Prostate gland (tissue), 2 donors: ENCODE measurements around the gene CCDC102B.
"Not testable (repeated sequence)": the region's sequence is repeated elsewhere in the genome, so short reads cannot be mapped to it uniquely, and the experiment has no call there.

Source experiments
- POLR2AphosphoS5 ChIP-seq: sonication (generic); formaldehyde crosslinking; IDR thresholded peaks from one replicate; pipeline ENCODE4 v1.6.1; 2017; ENCODE audit warnings: antibody characterized with exemption
- TF ChIP-seq, protein P1 (sequence below), 4 experiments: fragments of 200-600 bp in 2 of 4; fragments of 450-650 bp in 2 of 4; sonication (generic) in 2 of 4; IDR thresholded peaks; 1 replicate in 3 of 4; 2 replicates in 1 of 4; pipeline ENCODE4 v1.5.1; 2016 to 2019; ENCODE audit warnings: antibody characterized with exemption in 4 of 4, mild to moderate bottlenecking in 2 of 4, moderate library complexity in 2 of 4

DNA sequence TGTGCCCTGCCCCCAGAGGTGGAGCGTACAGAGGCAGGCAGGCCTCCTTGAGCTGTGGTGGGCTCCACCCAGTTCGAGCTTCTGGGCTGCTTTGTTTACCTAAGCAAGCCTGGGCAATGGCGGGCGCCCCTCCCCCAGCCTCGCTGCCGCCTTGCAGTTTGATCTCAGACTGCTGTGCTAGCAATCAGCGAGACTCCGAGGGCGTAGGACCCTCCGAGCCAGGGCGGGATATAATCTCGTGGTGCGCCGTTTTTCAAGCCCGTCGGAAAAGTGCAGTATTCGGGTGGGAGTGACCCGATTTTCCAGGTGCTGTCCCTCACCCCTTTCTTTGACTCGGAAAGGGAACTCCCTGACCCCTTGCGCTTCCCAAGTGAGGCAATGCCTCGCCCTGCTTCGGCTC lies 7.6 kb upstream of the CCDC102B start:
- TF ChIP-seq, protein P1, sequence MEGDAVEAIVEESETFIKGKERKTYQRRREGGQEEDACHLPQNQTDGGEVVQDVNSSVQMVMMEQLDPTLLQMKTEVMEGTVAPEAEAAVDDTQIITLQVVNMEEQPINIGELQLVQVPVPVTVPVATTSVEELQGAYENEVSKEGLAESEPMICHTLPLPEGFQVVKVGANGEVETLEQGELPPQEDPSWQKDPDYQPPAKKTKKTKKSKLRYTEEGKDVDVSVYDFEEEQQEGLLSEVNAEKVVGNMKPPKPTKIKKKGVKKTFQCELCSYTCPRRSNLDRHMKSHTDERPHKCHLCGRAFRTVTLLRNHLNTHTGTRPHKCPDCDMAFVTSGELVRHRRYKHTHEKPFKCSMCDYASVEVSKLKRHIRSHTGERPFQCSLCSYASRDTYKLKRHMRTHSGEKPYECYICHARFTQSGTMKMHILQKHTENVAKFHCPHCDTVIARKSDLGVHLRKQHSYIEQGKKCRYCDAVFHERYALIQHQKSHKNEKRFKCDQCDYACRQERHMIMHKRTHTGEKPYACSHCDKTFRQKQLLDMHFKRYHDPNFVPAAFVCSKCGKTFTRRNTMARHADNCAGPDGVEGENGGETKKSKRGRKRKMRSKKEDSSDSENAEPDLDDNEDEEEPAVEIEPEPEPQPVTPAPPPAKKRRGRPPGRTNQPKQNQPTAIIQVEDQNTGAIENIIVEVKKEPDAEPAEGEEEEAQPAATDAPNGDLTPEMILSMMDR (IDR thresholded peaks at IDR 0.05) = not testable (repeated sequence)
- not testable (repeated sequence) for TF ChIP-seq POLR2AphosphoS5
